Endothelial cell of umbilical vein (primary cell): ENCODE data around the gene RTN4R. TPM values are rescaled to one million over a fixed set of nuclear protein-coding genes. Genes with fewer than 3 reads are reported as not detected.

ENCODE experiments used
- BruUV-seq: library from RNA; stranded (reverse); fragments of 400-500 nt; replicated peaks from 2 replicates; lab custom pipeline; 2021; lab: Mats Ljungman, UMichigan
- CTCF ChIA-PET: fragments of 300-600, 350-600 bp; sonication (Branson Sonifier 250); formaldehyde crosslinking; loops from one replicate; lab custom pipeline; 2021; ENCODE audit warnings: antibody characterized with exemption, inconsistent platforms; lab: Charles Lee
- POLR2A ChIA-PET: fragments of 300-600, 350-600 bp; sonication (Branson Sonifier 250); formaldehyde crosslinking; loops from one replicate; lab custom pipeline; 2021; ENCODE audit warnings: antibody characterized with exemption, inconsistent platforms; lab: Charles Lee
- DNase-seq: peaks from one replicate; pipeline ENCODE4 v3.0.0-alpha.2; 2011; ENCODE audit warnings: low read depth, low spot score
- FAIRE-seq: peaks from 2 replicates; lab custom pipeline; 2011; peaks lifted over from hg19 to GRCh38; lab: Jason Lieb, UNC
- H2AFZ ChIP-seq: 2 replicates; pipeline ENCODE4 v1.6.0; 2012; ENCODE audit warnings: low read depth, low read length, control low read depth, inconsistent platforms
- H3K27ac ChIP-seq: 2 replicates; pipeline ENCODE4 v1.5.1; 2011; ENCODE audit warnings: low read depth, mild to moderate bottlenecking, control low read depth, low read length, moderate library complexity; ENCODE audit not compliant: insufficient read depth
- H3K27me3 ChIP-seq, 2 experiments: 2 replicates each; pipeline versions ENCODE4 v1.6.0 to v1.6.1; 2011; ENCODE audit warnings: low read length in 2 of 2, mixed read lengths in 1 of 2; ENCODE audit not compliant: control insufficient read depth in 2 of 2, insufficient read depth in 2 of 2
- H3K36me3 ChIP-seq, 2 experiments: 2 replicates in 1 of 2; 3 replicates in 1 of 2; pipeline ENCODE4 v1.5.1; 2011; ENCODE audit warnings: low read length in 2 of 2, mild to moderate bottlenecking in 1 of 2, moderate library complexity in 1 of 2; ENCODE audit not compliant: control insufficient read depth in 2 of 2, insufficient read depth in 2 of 2; ENCODE audit errors: extremely low read depth in 1 of 2
- H3K4me1 ChIP-seq: 3 replicates; pipeline ENCODE4 v1.5.1; 2011; ENCODE audit warnings: mild to moderate bottlenecking, low read length; ENCODE audit not compliant: control insufficient read depth, insufficient read depth; ENCODE audit errors: extremely low read depth
- H3K4me2 ChIP-seq: 2 replicates; pipeline ENCODE4 v1.6.1; 2011; ENCODE audit warnings: low read length, control low read depth, mixed read lengths; ENCODE audit not compliant: insufficient read depth
- H3K4me3 ChIP-seq, 3 experiments: fragments of 200-600 bp in 1 of 3; sonication (generic), shearing (Covaris generic) in 1 of 3; replicated peaks in 1 of 3; 2 replicates each; pipeline ENCODE4 v1.5.1; 2011 to 2016; ENCODE audit warnings: control low read depth in 3 of 3, low read length in 3 of 3, mild to moderate bottlenecking in 2 of 3, inconsistent platforms in 1 of 3, low read depth in 1 of 3, moderate library complexity in 1 of 3; ENCODE audit not compliant: insufficient read depth in 1 of 3
- H3K79me2 ChIP-seq: 2 replicates; pipeline ENCODE4 v1.6.0; 2012; ENCODE audit warnings: low read length, inconsistent platforms; ENCODE audit not compliant: control insufficient read depth, insufficient read depth
- H3K9ac ChIP-seq: replicated peaks from 2 replicates; pipeline ENCODE3; 2011; ENCODE audit warnings: low read length, control low read depth; ENCODE audit not compliant: insufficient read depth; ENCODE audit errors: extremely low read depth
- H3K9me1 ChIP-seq: replicated peaks from 3 replicates; pipeline ENCODE4 v1.6.0; 2011; ENCODE audit warnings: mild to moderate bottlenecking, low read length; ENCODE audit not compliant: control insufficient read depth, insufficient read depth; ENCODE audit errors: extremely low read depth
- H3K9me3 ChIP-seq: replicated peaks from 2 replicates; pipeline ENCODE4 v1.5.1; 2012; ENCODE audit warnings: low read length, inconsistent platforms; ENCODE audit not compliant: control insufficient read depth, insufficient read depth
- H4K20me1 ChIP-seq: replicated peaks from 2 replicates; pipeline ENCODE3; 2011; ENCODE audit warnings: mild to moderate bottlenecking, low read length; ENCODE audit not compliant: control insufficient read depth, insufficient read depth; ENCODE audit errors: extremely low read depth
- FOS ChIP-seq: IDR thresholded peaks from 2 replicates; pipeline ENCODE4 v1.6.1; 2011; ENCODE audit warnings: mild to moderate bottlenecking, low read length, moderate library complexity, borderline replicate concordance; ENCODE audit not compliant: insufficient read depth
- JUN ChIP-seq: IDR thresholded peaks from 2 replicates; pipeline ENCODE4 v1.6.1; 2011; ENCODE audit warnings: borderline replicate concordance, low read depth; ENCODE audit not compliant: insufficient read length, insufficient read depth
- MAX ChIP-seq: IDR thresholded peaks from 2 replicates; pipeline ENCODE4 v1.6.1; 2011; ENCODE audit not compliant: insufficient read depth, insufficient read length
- MYC ChIP-seq: IDR thresholded peaks from one replicate; pipeline ENCODE4 v1.6.1; 2011; ENCODE audit warnings: mild to moderate bottlenecking, low read depth, low read length
- POLR2A ChIP-seq: IDR thresholded peaks from 2 replicates; pipeline ENCODE4 v1.6.1; 2012; ENCODE audit warnings: low read depth, mild to moderate bottlenecking, control low read depth, low read length
- POLR2AphosphoS5 ChIP-seq: IDR thresholded peaks from 2 replicates; pipeline ENCODE4 v1.6.1; 2012; ENCODE audit warnings: low read depth, mild to moderate bottlenecking, control low read depth, low read length, moderate library complexity; ENCODE audit not compliant: insufficient read depth
- dilution Hi-C: fragments of 300-500 bp; cut with MboI; formaldehyde crosslinking; loops from one replicate; pipeline ENCODE4 v1.15.0; 2019; ENCODE audit warnings: low sequenced_read_pairs; ENCODE audit not compliant: extremely low pct_ligation_motif_present
- intact Hi-C: fragments of 100-400 bp; cut with micrococcal nuclease; formaldehyde crosslinking; loops from one replicate; pipeline ENCODE4 v1.10.0; 2022
- polyA plus RNA-seq, 4 experiments: library from polyadenylated mRNA; depleted of rRNA in 3 of 4; stranded (reverse) in 3 of 4; unstranded in 1 of 4; fragments of >200 nt; gene quantifications; 2 replicates each; pipeline versions ENCODE4 v1.2.1 to v1.2.3, GENCODE V29; 2011 to 2012; ENCODE audit warnings: missing spikeins in 1 of 4
- total RNA-seq: library from RNA; stranded (reverse); gene quantifications from 2 replicates; pipeline ENCODE4 v1.2.3, GENCODE V29; 2021
- TF ChIP-seq, protein P1 (sequence below), 2 donors: IDR thresholded peaks; 1 replicate in 1 of 2; 2 replicates in 1 of 2; pipeline ENCODE4 v1.5.1; 2011; ENCODE audit warnings: low read length in 2 of 2, mild to moderate bottlenecking in 2 of 2, moderate library complexity in 2 of 2, control low read depth in 1 of 2, inconsistent platforms in 1 of 2, low read depth in 1 of 2; ENCODE audit not compliant: insufficient read depth in 1 of 2; ENCODE audit errors: extremely low read depth in 1 of 2

The RTN4R gene
- total and polyA plus RNA-seq, 2 donors (not counting 3 experiments of a cell fraction or from before 2014, with no cell fraction given) = 1.2 to 2.2 TPM

DNA sequence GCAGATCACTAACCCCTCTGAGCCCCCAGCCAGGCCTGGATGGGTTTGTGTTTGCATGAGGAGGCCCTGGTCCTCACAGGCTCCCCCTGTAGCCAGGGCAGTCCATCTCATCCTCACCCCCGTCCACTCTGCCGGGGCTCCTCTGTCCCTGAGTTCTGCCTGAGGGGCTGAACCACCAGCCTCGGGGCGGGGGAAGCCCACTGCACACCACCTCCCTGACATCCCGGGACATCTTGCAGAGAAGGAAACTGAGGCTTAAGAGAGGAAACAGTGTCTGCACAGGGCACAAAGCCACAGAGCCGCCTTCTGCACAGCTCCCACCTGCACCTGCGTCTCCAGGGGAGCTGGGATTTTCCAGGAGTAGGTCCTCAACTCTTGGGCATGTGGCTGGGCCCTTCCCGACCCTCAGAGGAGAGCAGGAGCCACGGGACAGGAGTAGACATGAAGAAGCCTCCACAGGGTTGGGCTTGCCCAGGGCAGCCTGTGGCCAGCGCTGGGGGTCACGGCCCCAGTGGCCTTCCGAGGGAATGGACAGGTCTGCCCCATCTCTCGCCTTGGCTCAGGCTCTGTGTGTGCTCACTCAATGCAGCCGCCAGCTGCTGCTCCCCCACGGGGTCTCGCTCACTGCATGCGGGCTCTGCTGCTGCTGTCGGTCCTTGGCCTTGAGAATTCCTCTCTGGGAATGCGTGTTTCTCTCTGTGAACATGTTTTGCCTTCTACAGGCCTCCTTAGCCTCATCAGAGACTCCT, 71.8 kb downstream of the RTN4R start:
- no TSS peak for BruUV-seq
- DNase-seq (no peak), FAIRE-seq (no peak)
- H3K4me3 ChIP-seq = no peak overlapping the region
- ChIA-PET CTCF (interaction anchor here (1.0 to 1.7 kb wide), 2 partner anchors 15 to 39 kb away, joined by 3 to 5 read pairs; no protein-coding TSS in a partner anchor), POLR2A (no interaction called here)
- no peaks in the 10 kb centered on the region for H3K4me1 ChIP-seq
- H2AFZ ChIP-seq = no peak overlapping the region
- H3K36me3 ChIP-seq = no peaks in the 10 kb centered on the region
- dilution Hi-C loops = no loop called here
- no peak overlapping the region for H3K9ac ChIP-seq
- no peak overlapping the region for H3K27ac ChIP-seq
- no peak overlapping the region for H3K4me2 ChIP-seq
- intact Hi-C loops = no loop called here
- H3K9me1 ChIP-seq = no peaks in the 10 kb centered on the region
- H4K20me1 ChIP-seq = no peaks in the 10 kb centered on the region
- TF ChIP-seq, protein P1, sequence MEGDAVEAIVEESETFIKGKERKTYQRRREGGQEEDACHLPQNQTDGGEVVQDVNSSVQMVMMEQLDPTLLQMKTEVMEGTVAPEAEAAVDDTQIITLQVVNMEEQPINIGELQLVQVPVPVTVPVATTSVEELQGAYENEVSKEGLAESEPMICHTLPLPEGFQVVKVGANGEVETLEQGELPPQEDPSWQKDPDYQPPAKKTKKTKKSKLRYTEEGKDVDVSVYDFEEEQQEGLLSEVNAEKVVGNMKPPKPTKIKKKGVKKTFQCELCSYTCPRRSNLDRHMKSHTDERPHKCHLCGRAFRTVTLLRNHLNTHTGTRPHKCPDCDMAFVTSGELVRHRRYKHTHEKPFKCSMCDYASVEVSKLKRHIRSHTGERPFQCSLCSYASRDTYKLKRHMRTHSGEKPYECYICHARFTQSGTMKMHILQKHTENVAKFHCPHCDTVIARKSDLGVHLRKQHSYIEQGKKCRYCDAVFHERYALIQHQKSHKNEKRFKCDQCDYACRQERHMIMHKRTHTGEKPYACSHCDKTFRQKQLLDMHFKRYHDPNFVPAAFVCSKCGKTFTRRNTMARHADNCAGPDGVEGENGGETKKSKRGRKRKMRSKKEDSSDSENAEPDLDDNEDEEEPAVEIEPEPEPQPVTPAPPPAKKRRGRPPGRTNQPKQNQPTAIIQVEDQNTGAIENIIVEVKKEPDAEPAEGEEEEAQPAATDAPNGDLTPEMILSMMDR (IDR thresholded peaks at IDR 0.05; ENCODE audit: extremely low read depth in 1 of 2, insufficient read depth in 1 of 2, low read depth in 1 of 2, low read length in 2 of 2) = no peak
- TF ChIP-seq POLR2AphosphoS5 = no peak
- no peak for TF ChIP-seq MAX
- TF ChIP-seq FOS = no peak
- no peak for TF ChIP-seq POLR2A
- no peak for TF ChIP-seq JUN
- no peak for TF ChIP-seq MYC
- no peaks in the 10 kb centered on the region for H3K27me3 ChIP-seq
- H3K79me2 ChIP-seq = no peaks in the 10 kb centered on the region
- no peaks in the 10 kb centered on the region for H3K9me3 ChIP-seq
